ENCODE data around the gene BTNL2. TPM values are rescaled to one million over a fixed set of nuclear protein-coding genes. Genes with fewer than 3 reads are reported as not detected.
A peak's percentile ranks its signal among the peaks of the same experiment; 100 is the strongest.
"Not testable (repeated sequence)": the region's sequence is repeated elsewhere in the genome, so short reads cannot be mapped to it uniquely, and the experiment has no call there.

The BTNL2 gene
- polyA plus RNA-seq, 1 donor from 2014 or later, result not detected

DNA sequence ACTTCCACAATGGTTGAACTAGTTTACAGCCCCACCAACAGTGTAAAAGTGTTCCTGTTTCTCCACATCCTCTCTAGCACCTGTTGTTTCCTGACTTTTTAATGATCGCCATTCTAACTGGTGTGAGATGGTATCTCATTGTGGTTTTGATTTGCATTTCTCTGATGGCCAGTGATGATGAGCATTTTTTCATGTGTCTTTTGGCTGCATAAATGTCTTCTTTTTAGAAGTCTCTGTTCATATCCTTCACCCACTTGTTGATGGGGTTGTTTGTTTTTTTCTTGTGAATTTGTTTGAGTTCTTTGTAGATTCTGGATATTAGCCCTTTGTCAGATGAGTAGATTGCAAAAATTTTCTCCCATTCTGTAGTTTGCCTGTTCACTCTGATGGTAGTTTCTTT lies 47.8 kb downstream of the BTNL2 start:
- Mint-ChIP-seq H3K27ac (peak overlapping the region in 1 of 3 donors; percentile 60), H3K4me3 (peak overlapping the region in 1 of 4 donors; percentile 83), H3K4me1 (peaks cover 6 to 15% (median 14%) of the 10 kb centered on the region in 3 donors)
- H3K9me3 Mint-ChIP-seq, H3K27me3 Mint-ChIP-seq, H3K36me3 Mint-ChIP-seq: not testable (repeated sequence)

DNA sequence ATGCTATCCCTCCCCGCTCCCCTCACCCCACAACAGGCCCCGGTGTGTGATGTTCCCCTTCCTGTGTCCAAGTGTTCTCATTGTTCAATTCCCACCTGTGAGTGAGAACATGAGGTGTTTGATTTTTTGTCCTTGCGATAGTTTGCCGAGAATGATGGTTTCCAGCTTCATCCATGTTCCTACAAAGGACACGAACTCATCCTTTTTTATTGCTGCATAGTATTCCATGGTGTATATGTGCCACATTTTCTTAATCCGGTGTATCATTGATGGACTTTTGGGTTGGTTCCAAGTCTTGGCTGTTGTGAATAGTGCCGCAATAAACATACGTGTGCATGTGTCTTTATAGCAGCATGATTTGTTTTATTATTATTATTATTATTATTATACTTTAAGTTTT lies 48.4 kb downstream of the BTNL2 start:
- H3K27me3 Mint-ChIP-seq, H3K4me3 Mint-ChIP-seq, H3K27ac Mint-ChIP-seq, H3K9me3 Mint-ChIP-seq, H3K36me3 Mint-ChIP-seq: not testable (repeated sequence)
- peaks cover 6 to 15% (median 14%) of the 10 kb centered on the region in 3 donors for H3K4me1 Mint-ChIP-seq

DNA sequence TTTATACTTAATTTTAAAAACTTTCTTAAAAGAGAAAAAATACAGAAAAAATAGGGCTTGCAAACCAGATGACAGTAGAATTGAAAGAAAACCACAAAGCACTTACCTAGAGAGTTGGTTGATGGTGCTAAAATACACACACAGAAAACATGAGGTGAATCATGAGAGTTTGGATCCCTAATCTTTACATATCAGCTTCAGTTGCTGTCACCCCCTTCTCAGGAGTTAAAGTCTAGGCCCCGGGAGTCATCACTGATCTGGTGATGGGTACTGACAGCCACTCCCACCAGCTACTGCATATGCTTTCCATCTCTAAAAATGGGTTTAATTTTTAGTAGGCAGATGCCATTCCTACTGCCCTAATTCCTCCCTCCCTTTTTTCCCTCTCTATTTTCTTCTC lies 52.0 kb downstream of the BTNL2 start:
- Mint-ChIP-seq H3K4me3 (peak overlapping the region in 1 of 4 donors; percentile 2), H3K36me3 (peaks cover 5% of the 10 kb centered on the region), H3K4me1 (peaks cover 2 to 14% (median 10%) of the 10 kb centered on the region in 3 donors), H3K27ac (peak overlapping the region in 1 of 3 donors; percentile 39), H3K27me3 (no peaks in the 10 kb centered on the region), H3K9me3 (no peaks in the 10 kb centered on the region)

DNA sequence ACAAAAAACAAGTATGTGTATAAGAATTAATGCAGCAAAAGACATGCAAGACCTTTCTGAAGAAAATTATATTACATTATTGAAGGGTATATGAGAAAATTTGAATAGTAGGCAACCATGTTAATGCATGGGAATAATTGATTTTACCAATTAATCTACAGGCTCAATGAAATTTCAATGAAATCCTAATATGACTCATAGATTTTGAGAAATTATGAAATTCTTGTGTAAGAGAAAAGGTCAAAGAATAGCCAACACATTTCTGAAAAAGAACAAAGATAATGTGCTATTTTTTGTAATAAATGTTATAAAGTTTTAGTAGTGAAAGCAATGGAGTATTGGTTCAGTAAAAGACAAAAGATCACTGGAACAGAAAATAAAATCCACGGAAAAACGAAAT lies 53.6 kb downstream of the BTNL2 start:
- Mint-ChIP-seq H3K27ac (no peak overlapping the region), H3K27me3 (no peaks in the 10 kb centered on the region), H3K36me3 (peaks cover 6% of the 10 kb centered on the region), H3K4me3 (no peak overlapping the region), H3K4me1 (peaks cover 0 to 10% (median 5%) of the 10 kb centered on the region in 3 donors), H3K9me3 (no peaks in the 10 kb centered on the region)

Other genes with a start within 250 kb of the BTNL2 start
- gene EGFL8, start 242.6 kb downstream of the BTNL2 start, polyA plus RNA-seq, result not detected
- gene AGPAT1, start 231.1 kb downstream of the BTNL2 start, polyA plus RNA-seq, result 17.2 TPM
- gene RNF5, start 228.8 kb downstream of the BTNL2 start, polyA plus RNA-seq, result 88.8 TPM
- 0.58 TPM for gene AGER, start 222.9 kb downstream of the BTNL2 start, polyA plus RNA-seq
- gene PBX2, start 217.0 kb downstream of the BTNL2 start, polyA plus RNA-seq, result 3.3 TPM
- gene GPSM3, start 214.5 kb downstream of the BTNL2 start, polyA plus RNA-seq, result 156 TPM
- gene NOTCH4, start 183.1 kb downstream of the BTNL2 start, polyA plus RNA-seq, result 4.9 TPM
- gene TSBP1, start 35.3 kb downstream of the BTNL2 start, polyA plus RNA-seq, result 0.13 TPM
- 8,827 TPM for gene HLA-DRA, start 32.7 kb upstream of the BTNL2 start, polyA plus RNA-seq
- gene HLA-DRB5, start 123.1 kb upstream of the BTNL2 start, polyA plus RNA-seq, result 92.6 TPM
- 1,928 TPM for gene HLA-DRB1, start 182.7 kb upstream of the BTNL2 start, polyA plus RNA-seq
- 377 TPM for gene HLA-DQA1, start 230.2 kb upstream of the BTNL2 start, polyA plus RNA-seq